HepG2 (cell line): ENCODE data around the gene ZDHHC19. TPM values are rescaled to one million over a fixed set of nuclear protein-coding genes. Genes with fewer than 3 reads are reported as not detected.

Source experiments
- BCL3 ChIP-seq: sonication (generic); formaldehyde crosslinking; IDR thresholded peaks from 2 replicates; pipeline ENCODE4 v1.5.1; 2020; ENCODE audit warnings: mild to moderate bottlenecking, missing genetic modification reagents, moderate library complexity
- CERS6 ChIP-seq: sonication (generic); formaldehyde crosslinking; IDR thresholded peaks from 2 replicates; pipeline ENCODE4 v1.5.0; 2020; ENCODE audit warnings: missing genetic modification reagents
- CHD4 ChIP-seq: fragments of 200-600 bp; sonication (generic); IDR thresholded peaks from 2 replicates; pipeline ENCODE4 v1.7.0; 2017; ENCODE audit warnings: mild to moderate bottlenecking, low read length, borderline replicate concordance
- GATAD2A ChIP-seq: IDR thresholded peaks from 2 replicates; pipeline ENCODE4 v1.6.1; 2016
- HNRNPLL ChIP-seq: fragments of 200-400 bp; formaldehyde crosslinking; IDR thresholded peaks from 2 replicates; pipeline ENCODE4 v1.6.1; 2017; ENCODE audit warnings: mild to moderate bottlenecking, low read depth, low read length; ENCODE audit not compliant: poor library complexity, severe bottlenecking
- LCORL ChIP-seq, 2 experiments: fragments of 450-650 bp in 1 of 2; sonication (generic) in 1 of 2; formaldehyde crosslinking in 1 of 2; IDR thresholded peaks; 2 replicates each; pipeline versions ENCODE4 v1.5.0 to v1.6.1; 2017 to 2020; ENCODE audit warnings: antibody characterized with exemption in 1 of 2, missing genetic modification reagents in 1 of 2
- PRDM10 ChIP-seq: sonication (generic); formaldehyde crosslinking; IDR thresholded peaks from 2 replicates; pipeline ENCODE4 v1.4.0; 2020; ENCODE audit warnings: low read depth, missing genetic modification reagents
- SIN3A ChIP-seq: IDR thresholded peaks from 2 replicates; pipeline ENCODE4 v1.6.1; 2011; ENCODE audit warnings: low read depth, mild to moderate bottlenecking, control low read depth, low read length, borderline replicate concordance
- SIX1 ChIP-seq: sonication (generic); formaldehyde crosslinking; IDR thresholded peaks from 2 replicates; pipeline ENCODE4 v1.4.0; 2020; ENCODE audit warnings: missing genetic modification reagents, borderline replicate concordance
- UBTF ChIP-seq: sonication (generic); formaldehyde crosslinking; IDR thresholded peaks from 2 replicates; pipeline ENCODE4 v1.4.0; 2020; ENCODE audit warnings: mild to moderate bottlenecking, missing genetic modification reagents
- ZBTB39 ChIP-seq: sonication (generic); formaldehyde crosslinking; IDR thresholded peaks from 2 replicates; pipeline ENCODE4 v1.5.0; 2020; ENCODE audit warnings: missing genetic modification reagents
- ZNF335 ChIP-seq: sonication (generic); formaldehyde crosslinking; IDR thresholded peaks from 2 replicates; pipeline ENCODE4 v1.4.0; 2020; ENCODE audit warnings: missing genetic modification reagents
- ZNF460 ChIP-seq: sonication (generic); formaldehyde crosslinking; IDR thresholded peaks from 2 replicates; pipeline ENCODE4 v1.5.1; 2020; ENCODE audit warnings: missing genetic modification reagents, mild to moderate bottlenecking, borderline replicate concordance
- ZNF614 ChIP-seq: IDR thresholded peaks from 2 replicates; pipeline ENCODE4 v1.6.1; 2018; ENCODE audit warnings: missing biosample characterization, missing genetic modification reagents, inconsistent platforms, borderline replicate concordance
- ZNF619 ChIP-seq: sonication (generic); formaldehyde crosslinking; IDR thresholded peaks from 2 replicates; pipeline ENCODE4 v1.4.0; 2020; ENCODE audit warnings: mild to moderate bottlenecking, missing genetic modification reagents
- ZNF672 ChIP-seq: sonication (generic); formaldehyde crosslinking; IDR thresholded peaks from 2 replicates; pipeline ENCODE4 v1.8.1; 2022; ENCODE audit warnings: missing genetic modification reagents
- ZNF724P ChIP-seq: sonication (generic); formaldehyde crosslinking; IDR thresholded peaks from 2 replicates; pipeline ENCODE4 v1.8.0; 2022; ENCODE audit warnings: missing genetic modification reagents, borderline replicate concordance
- ZSCAN30 ChIP-seq: sonication (generic); formaldehyde crosslinking; IDR thresholded peaks from 2 replicates; pipeline ENCODE4 v1.5.0; 2020; ENCODE audit warnings: mild to moderate bottlenecking, missing genetic modification reagents
- polyA plus RNA-seq, 8 experiments: library from polyadenylated mRNA; depleted of rRNA in 3 of 8; stranded (reverse) in 7 of 8; unstranded in 1 of 8; fragments of >200 nt; fragmentation: Illumina TruSeq in 4 of 8; extraction: Trizol in 4 of 8; gene quantifications; 2 replicates each; pipeline versions ENCODE4 v1.2.1 to v1.2.3, GENCODE V29; 2011 to 2016; ENCODE audit warnings: low read depth in 4 of 8, missing spikeins in 1 of 8, mixed read lengths in 1 of 8; ENCODE audit not compliant: insufficient read depth in 1 of 8
- total RNA-seq, 5 experiments: library from RNA; depleted of rRNA; stranded (reverse); fragments of >200 nt; fragmentation: Illumina TruSeq; extraction: Trizol; gene quantifications; 2 replicates each; pipeline ENCODE4 v1.2.3, GENCODE V29; 2016; ENCODE audit warnings: low read depth in 1 of 5

Gene ZDHHC19
- total and polyA plus RNA-seq, 2 of the 13 experiments (the other 11 are each of a cell fraction or from before 2014, with no cell fraction given), result 0.22 to 0.53 TPM

- TF ChIP-seq PRDM10 (CRISPR knock-in tag), result no peak
- peak; percentile 43 for TF ChIP-seq GATAD2A (CRISPR knock-in tag)
- TF ChIP-seq SIN3A, result no peak
- no peak for TF ChIP-seq LCORL (IDR thresholded peaks at IDR 0.05)
- peak; percentile 86 for TF ChIP-seq LCORL (CRISPR knock-in tag; IDR thresholded peaks at IDR 0.05)
- TF ChIP-seq ZNF672 (CRISPR knock-in tag), result no peak
- TF ChIP-seq CHD4, result no peak
- no peak for TF ChIP-seq ZNF619
- no peak; the same call in 1 of the 2 replicates for TF ChIP-seq ZNF614 (CRISPR knock-in tag)
- TF ChIP-seq BCL3 (CRISPR knock-in tag), result 0 out of 2 replicates have a peak, but pooled peaks have one; percentile 34
- no peak for TF ChIP-seq SIX1 (CRISPR knock-in tag)
- peak; percentile 51; the same call in 1 of the 2 replicates for TF ChIP-seq ZNF724P
- no peak for TF ChIP-seq ZSCAN30 (CRISPR knock-in tag)
- TF ChIP-seq UBTF (CRISPR knock-in tag), result peak; percentile 81
- no peak for TF ChIP-seq CERS6 (CRISPR knock-in tag)
- no peak for TF ChIP-seq ZNF335 (CRISPR knock-in tag)
- no peak for TF ChIP-seq ZBTB39 (CRISPR knock-in tag)
- TF ChIP-seq HNRNPLL, result peak; percentile 59
- TF ChIP-seq ZNF460 (CRISPR knock-in tag), result no peak
These were observed 47.3 kb downstream of the ZDHHC19 start (continued) for GRCh38 chr3:196163666-196164493.
